Kidney (tissue), 14 donors: ENCODE results near the gene PTGFRN. TPM values are rescaled to one million over a fixed set of nuclear protein-coding genes. Genes with fewer than 3 reads are reported as not detected.

Experiments used
- DNase-seq, 5 donors: peaks; one replicate each; pipeline ENCODE4 v3.0.0-alpha.2; 2013 to 2020
- FAIRE-seq: peaks from 2 replicates; lab custom pipeline; 2012; peaks lifted over from hg19 to GRCh38; lab: Jason Lieb, UNC
- H3K27ac ChIP-seq, 2 donors: one replicate each; pipeline ENCODE4 v1.7.0; 2013; ENCODE audit warnings: low read depth in 2 of 2, low read length in 2 of 2, inconsistent platforms in 1 of 2
- H3K27me3 ChIP-seq: one replicate; pipeline ENCODE4 v1.7.1; 2013; ENCODE audit warnings: low read length, inconsistent platforms; ENCODE audit not compliant: control insufficient read depth, insufficient read depth
- H3K36me3 ChIP-seq, 3 donors: one replicate each; pipeline versions ENCODE4 v1.7.0 to v1.7.1; 2013; ENCODE audit warnings: low read length in 3 of 3, control low read depth in 1 of 3, inconsistent platforms in 1 of 3; ENCODE audit not compliant: insufficient read depth in 3 of 3, control insufficient read depth in 2 of 3
- H3K4me1 ChIP-seq, 3 donors: one replicate each; pipeline versions ENCODE4 v1.7.0 to v1.7.1; 2013; ENCODE audit warnings: low read length in 3 of 3, inconsistent platforms in 1 of 3, low read depth in 1 of 3; ENCODE audit not compliant: control insufficient read depth in 2 of 3, insufficient read depth in 2 of 3
- H3K4me3 ChIP-seq, 3 donors: one replicate each; pipeline versions ENCODE4 v1.7.0 to v1.8.1; 2013; ENCODE audit warnings: low read length in 3 of 3, control low read depth in 1 of 3, inconsistent platforms in 1 of 3
- H3K9ac ChIP-seq, 3 donors: one replicate each; pipeline versions ENCODE4 v1.7.0 to v1.7.1; 2013; ENCODE audit warnings: low read length in 3 of 3, control low read depth in 1 of 3, inconsistent platforms in 1 of 3
- H3K9me3 ChIP-seq, 3 donors: one replicate each; pipeline versions ENCODE4 v1.7.0 to v1.7.1; 2013; ENCODE audit warnings: low read length in 3 of 3, control low read depth in 1 of 3, inconsistent platforms in 1 of 3; ENCODE audit not compliant: control insufficient read depth in 2 of 3, insufficient read depth in 1 of 3
- CTCF ChIP-seq: IDR thresholded peaks from 3 replicates; pipeline ENCODE4 v1.5.1; 2012; ENCODE audit warnings: mild to moderate bottlenecking, moderate library complexity, borderline replicate concordance; ENCODE audit not compliant: insufficient read depth; ENCODE audit errors: extremely low read depth
- intact Hi-C: fragments of 100-400 bp; cut with DNase I; formaldehyde crosslinking; loops from one replicate; pipeline ENCODE4 v1.11.1; 2022
- polyA plus RNA-seq: library from polyadenylated mRNA; stranded (reverse); fragments of 350-450 nt; fragmentation: Illumina TruSeq; extraction: RNeasy Lipid Tissue Mini Kit (QIAGEN cat#74804); gene quantifications from one replicate; pipeline ENCODE4 v1.2.3, GENCODE V29; 2014; ENCODE audit warnings: low read depth, low replicate concordance; ENCODE audit not compliant: insufficient read depth
- total RNA-seq: library from RNA; stranded (reverse); fragmentation: NEBNext Ultra II Directional; extraction: Animal tissue kit (Norgen Biotek cat#: 25700); gene quantifications from one replicate; pipeline ENCODE4 v1.2.1, GENCODE V29; 2021
- donor health status: control.
- donor health status: control.
- donor health status: control.
- donor health status: control.
- donor health status: control.
- donor health status: DM: yes; HTN: yes; CAD: no.
- donor health status: Normal renal cell carcinoma (clear cell type).

Gene PTGFRN
- total and polyA plus RNA-seq, 2 donors from 2014 or later: 16.4 to 44.8 TPM

GRCh38 chr1:116902027-116902426, 7.7 kb upstream of the PTGFRN start:
- no peak overlapping the region for H3K27ac ChIP-seq
- H3K27me3 ChIP-seq: no peaks in the 10 kb centered on the region
- DNase-seq (no peak), FAIRE-seq (no peak)
- H3K9me3 ChIP-seq: no peaks in the 10 kb centered on the region
- TF ChIP-seq CTCF: no peak
- no peak overlapping the region for H3K4me3 ChIP-seq
- H3K36me3 ChIP-seq: no peaks in the 10 kb centered on the region
- H3K9ac ChIP-seq: no peak overlapping the region
- H3K4me1 ChIP-seq: no peaks in the 10 kb centered on the region
- intact Hi-C loops: no loop called here

- intact Hi-C loops: no loop called here
- no peaks in the 10 kb centered on the region for H3K4me1 ChIP-seq
- H3K36me3 ChIP-seq: no peaks in the 10 kb centered on the region
- no peak overlapping the region for H3K27ac ChIP-seq
- no peak for TF ChIP-seq CTCF
- H3K4me3 ChIP-seq: no peak overlapping the region
- H3K9ac ChIP-seq: no peak overlapping the region
- no peaks in the 10 kb centered on the region for H3K27me3 ChIP-seq
- no peak for DNase-seq
- H3K9me3 ChIP-seq: no peaks in the 10 kb centered on the region
- FAIRE-seq: no peak
These were observed 6.9 kb upstream of the PTGFRN start for GRCh38 chr1:116902723-116903383.

GRCh38 chr1:116904791-116905320, 4.9 kb upstream of the PTGFRN start:
- DNase-seq: no peak
- intact Hi-C loops: no loop called here
- Histone ChIP-seq H3K27ac (no peak overlapping the region), H3K27me3 (no peaks in the 10 kb centered on the region), H3K4me1 (no peaks in the 10 kb centered on the region), H3K4me3 (no peak overlapping the region), H3K9ac (no peak overlapping the region), H3K36me3 (no peaks in the 10 kb centered on the region), H3K9me3 (no peaks in the 10 kb centered on the region)
- no peak for TF ChIP-seq CTCF
- FAIRE-seq: no peak
